ENCODE measurements around the gene TMEM9B. TPM values are rescaled to one million over a fixed set of nuclear protein-coding genes. Genes with fewer than 3 reads are reported as not detected.

The TMEM9B gene
- total RNA-seq, 1 experiment from 2014 or later = 13.6 TPM

- Mint-ChIP-seq H3K4me1 (peaks cover 12 to 16% of the 10 kb centered on the region in 2 experiments), H3K27me3 (ENCODE audit: low read depth) (peaks cover 1% of the 10 kb centered on the region; the same call in 1 of the 2 replicates), H3K27ac (peak overlapping the region in 1 of 3 experiments; percentile 35; a peak in 1 of 7 replicates), H3K9me3 (no peaks in the 10 kb centered on the region), H3K4me3 (no peak overlapping the region), H3K36me3 (ENCODE audit: insufficient read depth in 1 of 3, low read depth in 3 of 3) (no peaks in the 10 kb centered on the region)
- Histone ChIP-seq H3K14ac (ENCODE audit: insufficient read depth, low read length) (no peak overlapping the region; the same call in 1 of the 2 replicates), H3K4me2 (ENCODE audit: insufficient read depth, insufficient read length, low read length) (no peak overlapping the region), H3K79me1 (ENCODE audit: insufficient read depth, low read depth, low read length, poor library complexity, severe bottlenecking) (no peaks in the 10 kb centered on the region), H3K27me3 (ENCODE audit: insufficient read depth, low read length) (no peaks in the 10 kb centered on the region), H3K23ac (ENCODE audit: insufficient read length, low read depth, low read length) (no peak overlapping the region), H2BK5ac (ENCODE audit: insufficient read length, low read length) (no peak overlapping the region), H3K79me2 (ENCODE audit: insufficient read depth, low read length) (no peaks in the 10 kb centered on the region), H4K8ac (replicated peaks; ENCODE audit: insufficient read length, low read depth, low read length) (no peak overlapping the region), H2AK5ac (ENCODE audit: insufficient read length, low read length) (no peak overlapping the region), H4K20me1 (ENCODE audit: control insufficient read depth, insufficient read depth, insufficient read length) (no peaks in the 10 kb centered on the region), H3K9ac (ENCODE audit: extremely low read depth, insufficient read length, low read length) (no peak overlapping the region), H3K4me1 (ENCODE audit: insufficient read depth, low read length) (peaks cover 7% of the 10 kb centered on the region), H2BK12ac (ENCODE audit: insufficient read length, low read depth, low read length) (no peak overlapping the region), H4K91ac (ENCODE audit: insufficient read length, low read depth, low read length) (no peak overlapping the region), H2BK120ac (ENCODE audit: low read depth, low read length, poor library complexity, severe bottlenecking) (no peak overlapping the region), H3K4ac (ENCODE audit: low read depth, low read length) (no peak overlapping the region), H3K27ac (ENCODE audit: insufficient read length, low read depth, low read length) (no peak overlapping the region), H4K5ac (ENCODE audit: insufficient read length, low read depth, low read length) (no peak overlapping the region), H3K9me3 (ENCODE audit: control insufficient read depth, low read depth, low read length) (no peaks in the 10 kb centered on the region), H2BK20ac (ENCODE audit: low read depth, low read length, poor library complexity, severe bottlenecking) (no peak overlapping the region), H3K18ac (ENCODE audit: insufficient read length, low read depth, low read length) (no peak overlapping the region), H3K56ac (ENCODE audit: insufficient read length, low read depth, low read length) (no peak overlapping the region), H2BK15ac (ENCODE audit: low read depth, low read length) (no peak overlapping the region), H2AFZ (ENCODE audit: low read length) (no peak overlapping the region), H3T11ph (ENCODE audit: low read length) (no peak overlapping the region), H3K23me2 (ENCODE audit: insufficient read length, low read depth, low read length, poor library complexity, severe bottlenecking) (no peaks in the 10 kb centered on the region)
- WGBS (ENCODE audit: extremely low coverage, insufficient read length, low lambda C conversion rate) = no CpG with 5 or more reads among the region's 12 CpGs
- no peak for TF ChIP-seq CTCF (conservative IDR thresholded peaks at IDR 0.05)
- DNase-seq = no peak
These were observed 33.6 kb downstream of the TMEM9B start for GRCh38 chr11:8930456-8931175.

Data from H9 (cell line).